GM23338 (cell line): Measurements from ENCODE around the gene SRPX. TPM values are rescaled to one million over a fixed set of nuclear protein-coding genes. Genes with fewer than 3 reads are reported as not detected.

Experiments used
- ATAC-seq: fragments of 200-7000 bp; cut with Tn5 transposase; 3 replicates; pipeline ENCODE4 v1.9.1; 2020
- DNase-seq: peaks from one replicate; pipeline ENCODE4 v3.0.0-alpha.2; 2015; ENCODE audit warnings: low spot score
- H2AFZ ChIP-seq: fragments of 200-600 bp; sonication (generic); 2 replicates; pipeline ENCODE4 v1.8.0; 2016; ENCODE audit warnings: antibody characterized with exemption, mild to moderate bottlenecking, moderate library complexity
- H3F3A ChIP-seq: fragments of 200-600 bp; sonication (generic); replicated peaks from 2 replicates; pipeline ENCODE4 v1.8.0; 2017; ENCODE audit warnings: antibody characterized with exemption, mixed run types, low read depth
- H3K27ac ChIP-seq: fragments of 200-600 bp; sonication (generic); 2 replicates; pipeline ENCODE4 v1.6.1; 2016; ENCODE audit warnings: low read depth
- H3K27me3 ChIP-seq: fragments of 200-600 bp; sonication (generic); 2 replicates; pipeline ENCODE4 v1.8.0; 2016; ENCODE audit warnings: mild to moderate bottlenecking, mixed run types, moderate library complexity; ENCODE audit not compliant: insufficient read depth
- H3K36me3 ChIP-seq: fragments of 200-600 bp; sonication (generic); 2 replicates; pipeline ENCODE4 v1.8.0; 2016; ENCODE audit warnings: mild to moderate bottlenecking; ENCODE audit not compliant: insufficient read depth
- H3K4me1 ChIP-seq: fragments of 200-600 bp; sonication (generic); 2 replicates; pipeline ENCODE4 v1.8.0; 2016; ENCODE audit warnings: mild to moderate bottlenecking, moderate library complexity; ENCODE audit not compliant: insufficient read depth
- H3K4me2 ChIP-seq: fragments of 200-600 bp; sonication (generic); 2 replicates; pipeline ENCODE4 v1.7.1; 2017; ENCODE audit warnings: mixed run types
- H3K4me3 ChIP-seq: fragments of 200-600 bp; sonication (generic); 2 replicates; pipeline ENCODE4 v1.6.1; 2016; ENCODE audit warnings: mixed run types
- H3K79me2 ChIP-seq: fragments of 200-600 bp; sonication (generic); replicated peaks from 2 replicates; pipeline ENCODE4 v1.8.0; 2017; ENCODE audit warnings: mild to moderate bottlenecking; ENCODE audit not compliant: insufficient read depth
- H3K9me2 ChIP-seq: fragments of 200-600 bp; sonication (generic); 2 replicates; pipeline ENCODE4 v1.8.0; 2017; ENCODE audit not compliant: insufficient read depth
- H4K20me1 ChIP-seq: fragments of 200-600 bp; sonication (generic); replicated peaks from 2 replicates; pipeline ENCODE4 v1.8.0; 2017; ENCODE audit warnings: mild to moderate bottlenecking; ENCODE audit not compliant: insufficient read depth
- H3K27ac Mint-ChIP-seq: 2 replicates; pipeline ENCODE4 v1.8.0; 2020; ENCODE audit warnings: inconsistent platforms, mild to moderate bottlenecking, moderate library complexity, mixed read lengths
- H3K27me3 Mint-ChIP-seq: 3 replicates; pipeline ENCODE4 v1.8.0; 2022; ENCODE audit warnings: low read depth, mild to moderate bottlenecking, moderate library complexity, mixed read lengths, inconsistent platforms; ENCODE audit not compliant: insufficient read depth, poor library complexity
- H3K36me3 Mint-ChIP-seq: 3 replicates; pipeline ENCODE4 v1.8.0; 2021; ENCODE audit warnings: low read depth, mild to moderate bottlenecking, inconsistent platforms, moderate library complexity, mixed read lengths
- H3K4me1 Mint-ChIP-seq: 3 replicates; pipeline ENCODE4 v1.8.0; 2020; ENCODE audit warnings: mild to moderate bottlenecking, inconsistent platforms, mixed read lengths
- H3K4me3 Mint-ChIP-seq: 3 replicates; pipeline ENCODE4 v1.8.0; 2021; ENCODE audit warnings: moderate library complexity, mild to moderate bottlenecking, inconsistent platforms, mixed read lengths
- H3K9me3 Mint-ChIP-seq: 3 replicates; pipeline ENCODE4 v1.8.0; 2020; ENCODE audit warnings: moderate library complexity, mild to moderate bottlenecking, inconsistent platforms, mixed read lengths
- EZH2phosphoT487 ChIP-seq: fragments of 200-600 bp; sonication (generic); IDR thresholded peaks from one replicate; pipeline ENCODE4 v1.8.1; 2018; ENCODE audit warnings: antibody characterized with exemption; ENCODE audit not compliant: unreplicated experiment
- JUNB ChIP-seq: IDR thresholded peaks from one replicate; pipeline ENCODE4 v1.6.1; 2016; ENCODE audit warnings: antibody characterized with exemption; ENCODE audit not compliant: unreplicated experiment
- NANOG ChIP-seq: IDR thresholded peaks from 2 replicates; pipeline ENCODE4 v1.6.1; 2016; ENCODE audit warnings: antibody characterized with exemption, borderline replicate concordance
- POLR2AphosphoS5 ChIP-seq: IDR thresholded peaks from 2 replicates; pipeline ENCODE4 v1.6.1; 2016; ENCODE audit warnings: antibody characterized with exemption, low read depth
- REST ChIP-seq: IDR thresholded peaks from one replicate; pipeline ENCODE4 v1.6.1; 2018; ENCODE audit warnings: antibody characterized with exemption; ENCODE audit not compliant: unreplicated experiment
- STAT1 ChIP-seq: IDR thresholded peaks from one replicate; pipeline ENCODE4 v1.6.1; 2016; ENCODE audit warnings: antibody characterized with exemption; ENCODE audit not compliant: unreplicated experiment
- ZNF462 ChIP-seq: fragments of 250-450 bp; sonication (Bioruptor Pico); IDR thresholded peaks from 2 replicates; pipeline ENCODE4 v1.5.0; 2020; ENCODE audit warnings: mild to moderate bottlenecking, moderate library complexity
- polyA plus RNA-seq: library from polyadenylated mRNA; unstranded; fragments of >200 nt; fragmentation: Nextera tagmentation; extraction: Ambion mirVana; gene quantifications from 2 replicates; pipeline ENCODE4 v1.2.1, GENCODE V29; 2016
- total RNA-seq: library from RNA; depleted of rRNA; stranded (reverse); fragments of >200 nt; shearing (Covaris generic); gene quantifications from 2 replicates; pipeline ENCODE4 v1.2.3, GENCODE V29; 2014

Gene SRPX
- total and polyA plus RNA-seq, 2 experiments from 2014 or later, result 14.3 to 16.9 TPM

GRCh38 chrX:38224160-38224559 lies 3.5 kb upstream of the SRPX start (continued):
- no peak for TF ChIP-seq ZNF462 (CRISPR knock-in tag)
- no peak for TF ChIP-seq JUNB
- TF ChIP-seq REST, result no peak
- TF ChIP-seq NANOG, result no peak

- peaks cover 12% of the 10 kb centered on the region for H3K27me3 Mint-ChIP-seq
- peak overlapping the region; percentile 84 for H3K4me2 ChIP-seq
- H3K4me3 ChIP-seq, result peak overlapping the region; percentile 57
- H3K27ac ChIP-seq, result no peak overlapping the region
- H3K4me3 Mint-ChIP-seq, result peak overlapping the region; percentile 80
- no peaks in the 10 kb centered on the region for H3K79me2 ChIP-seq
- no peaks in the 10 kb centered on the region for H3K9me2 ChIP-seq
- H3K27me3 ChIP-seq, result peaks cover 24% of the 10 kb centered on the region
- no peaks in the 10 kb centered on the region for H3K9me3 Mint-ChIP-seq
- H3F3A ChIP-seq, result no peaks in the 10 kb centered on the region
- no peaks in the 10 kb centered on the region for H3K36me3 Mint-ChIP-seq
- ATAC-seq, result no peak
- TF ChIP-seq POLR2AphosphoS5, result no peak
- no peak for TF ChIP-seq NANOG
- TF ChIP-seq STAT1, result no peak
- TF ChIP-seq EZH2phosphoT487, result no peak
- TF ChIP-seq JUNB, result no peak
- H3K27ac Mint-ChIP-seq, result no peak overlapping the region
- H4K20me1 ChIP-seq, result no peaks in the 10 kb centered on the region
- DNase-seq, result no peak
- peak overlapping the region; percentile 81; the same call in 1 of the 2 replicates for H2AFZ ChIP-seq
- peaks cover 11% of the 10 kb centered on the region for H3K4me1 ChIP-seq
- no peaks in the 10 kb centered on the region for H3K36me3 ChIP-seq
- H3K4me1 Mint-ChIP-seq, result peaks cover 16% of the 10 kb centered on the region; the same call in 2 of the 3 replicates
Measured at GRCh38 chrX:38221391-38221929, 789 bp upstream of the SRPX start.
